ENCODE results near the gene CUL9.
A peak's percentile ranks its signal among the peaks of the same experiment; 100 is the strongest.

Gene CUL9

GRCh38 chr6:43258180-43258579 lies 76.2 kb downstream of the CUL9 start:
- DNase-seq, result no peak

GRCh38 chr6:43258807-43259686 lies 77.1 kb downstream of the CUL9 start:
- DNase-seq, result no peak

GRCh38 chr6:43260791-43261190 lies 78.8 kb downstream of the CUL9 start:
- DNase-seq, result no peak

GRCh38 chr6:43261198-43261597 lies 79.2 kb downstream of the CUL9 start:
- DNase-seq, result no peak

GRCh38 chr6:43262000-43262779 lies 80.2 kb downstream of the CUL9 start:
- DNase-seq, result no peak

DNA sequence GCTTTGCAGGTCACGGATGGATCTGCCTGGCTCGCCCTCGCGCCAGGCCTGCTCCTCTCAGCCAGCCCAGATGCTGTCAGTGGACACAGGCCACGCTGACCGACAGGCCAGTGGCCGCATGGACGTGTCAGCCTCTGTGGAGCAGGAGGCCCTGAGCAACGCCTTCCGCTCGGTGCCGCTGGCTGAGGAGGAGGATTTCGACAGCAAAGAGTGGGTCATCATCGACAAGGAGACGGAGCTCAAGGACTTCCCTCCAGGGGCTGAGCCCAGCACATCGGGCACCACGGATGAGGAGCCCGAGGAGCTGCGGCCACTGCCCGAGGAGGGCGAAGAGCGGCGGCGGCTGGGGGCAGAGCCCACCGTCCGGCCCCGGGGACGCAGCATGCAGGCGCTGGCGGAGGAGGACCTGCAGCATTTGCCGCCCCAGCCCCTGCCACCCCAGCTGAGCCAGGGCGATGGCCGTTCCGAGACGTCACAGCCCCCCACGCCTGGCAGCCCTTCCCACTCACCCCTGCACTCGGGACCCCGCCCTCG lies 80.9 kb downstream of the CUL9 start:
- no peak for DNase-seq

GRCh38 chr6:43263314-43264178 lies 81.5 kb downstream of the CUL9 start:
- DNase-seq, result peak; percentile 88

DNA sequence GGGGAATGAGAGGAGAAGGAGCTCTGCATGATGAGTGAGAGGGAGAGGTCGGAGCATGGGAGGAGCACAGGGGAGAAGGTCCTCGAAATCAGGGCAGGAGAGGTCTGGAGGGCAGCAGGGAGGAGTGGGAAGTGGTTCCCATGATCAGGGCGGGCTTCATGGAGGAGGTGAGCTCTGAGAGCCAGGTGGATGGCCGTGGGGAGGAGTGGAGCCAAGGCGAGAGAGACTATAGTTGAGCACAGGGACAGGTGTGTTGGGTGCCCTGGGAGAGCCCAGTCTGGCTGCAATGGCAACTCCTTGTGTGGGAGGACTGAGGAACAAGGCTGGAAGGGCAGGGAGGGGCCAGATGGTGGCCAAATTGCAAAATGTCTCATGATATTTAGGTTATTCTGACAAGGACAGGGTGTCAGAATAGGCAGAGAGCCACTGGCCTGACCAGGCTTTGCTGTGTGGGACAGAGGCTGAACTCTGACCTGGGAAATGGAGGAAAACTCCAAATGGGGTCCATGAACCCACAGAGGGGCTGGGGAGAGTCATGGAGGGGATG lies 82.7 kb downstream of the CUL9 start:
- no peak for DNase-seq

- DNase-seq, result no peak
Observed at GRCh38 chr6:43265564-43265963, 83.6 kb downstream of the CUL9 start.

GRCh38 chr6:43267619-43268354 lies 85.8 kb downstream of the CUL9 start:
- DNase-seq, result no peak

- DNase-seq, result no peak
Observed at GRCh38 chr6:43268355-43268700, 86.3 kb downstream of the CUL9 start.

DNA sequence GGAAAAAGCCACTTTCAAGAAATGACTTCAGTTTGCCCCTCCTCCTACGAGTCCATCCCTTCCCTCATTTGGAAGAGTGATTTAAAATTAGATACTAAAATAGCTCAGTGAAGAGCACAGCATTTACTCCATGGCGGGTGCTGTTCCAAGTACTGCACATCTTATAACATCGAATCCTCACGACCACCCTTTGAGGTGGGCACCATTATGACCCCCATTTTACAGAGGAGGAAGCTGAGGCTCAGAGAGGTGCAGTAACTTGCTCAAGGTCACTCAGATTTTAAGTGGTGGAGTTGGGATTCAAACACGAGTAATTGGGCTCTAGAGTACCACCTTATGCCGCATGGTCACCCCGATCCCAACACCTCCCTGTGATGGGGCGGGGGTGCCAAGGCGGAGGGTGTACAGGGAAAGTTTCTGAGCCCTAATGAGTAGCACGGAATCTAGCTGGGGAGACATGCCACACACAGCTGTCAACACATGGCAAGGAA lies 86.8 kb downstream of the CUL9 start:
- no peak for DNase-seq

- peak; percentile 38 for DNase-seq
Observed at GRCh38 chr6:43269273-43270007, 87.4 kb downstream of the CUL9 start.

DNA sequence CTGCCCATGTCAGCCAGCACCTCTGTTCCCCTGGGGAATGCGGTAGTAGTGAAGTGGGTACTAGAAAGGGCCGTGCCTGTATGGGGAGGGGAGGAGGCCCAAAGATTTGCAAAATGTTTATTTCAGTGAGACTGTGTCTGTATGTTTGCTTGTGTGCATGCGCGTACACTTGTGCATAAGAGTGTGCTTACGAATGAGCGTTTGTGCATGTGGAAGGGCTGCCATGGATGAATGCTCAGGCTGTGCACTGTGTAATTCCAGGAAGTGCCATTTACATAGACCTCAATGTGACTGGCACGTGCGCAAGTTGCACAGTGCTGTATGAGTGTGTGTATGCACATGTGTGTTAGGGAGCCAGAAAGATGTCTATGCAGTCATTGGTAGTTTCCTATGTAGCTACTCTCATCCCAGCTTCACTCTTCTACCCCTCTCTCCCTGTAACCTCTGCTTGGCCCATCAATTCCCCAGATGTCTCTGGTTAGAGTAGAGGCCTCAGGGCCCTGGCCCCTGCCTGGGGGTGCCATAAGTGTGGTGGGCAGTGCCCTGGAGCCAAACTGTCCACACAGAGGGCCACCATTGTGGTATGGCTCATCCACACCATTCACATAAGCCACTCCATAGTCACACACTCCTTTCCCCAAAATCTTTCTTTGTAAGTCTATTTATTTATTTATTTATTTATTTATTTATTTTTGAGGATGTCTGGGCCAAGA lies 89.3 kb downstream of the CUL9 start:
- no peak for DNase-seq

GRCh38 chr6:43271944-43272343 lies 89.9 kb downstream of the CUL9 start:
- DNase-seq, result no peak

DNA sequence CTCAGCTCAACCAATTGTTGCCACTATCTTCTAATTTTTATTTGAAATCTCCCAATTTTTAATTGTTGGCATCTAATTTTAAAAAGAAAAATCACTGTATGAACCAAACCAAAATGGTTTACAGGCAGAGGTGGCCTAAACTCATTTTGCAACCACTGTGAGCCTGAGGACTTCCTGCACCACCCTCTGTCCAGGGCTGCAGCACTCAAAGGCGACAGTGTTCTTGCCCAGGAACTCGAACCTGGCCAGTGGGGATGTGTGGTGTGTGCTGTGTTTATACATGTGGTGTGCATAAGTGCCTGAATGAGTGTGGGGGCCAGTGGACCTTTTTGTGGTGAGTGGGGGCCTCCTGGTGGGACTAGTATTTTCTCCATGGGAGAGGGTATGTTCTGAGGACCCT lies 91.7 kb downstream of the CUL9 start:
- no peak for DNase-seq
